Measurements from ENCODE around the gene OTOGL.
"Not testable (repeated sequence)": the region's sequence is repeated elsewhere in the genome, so short reads cannot be mapped to it uniquely, and the experiment has no call there.

DNA sequence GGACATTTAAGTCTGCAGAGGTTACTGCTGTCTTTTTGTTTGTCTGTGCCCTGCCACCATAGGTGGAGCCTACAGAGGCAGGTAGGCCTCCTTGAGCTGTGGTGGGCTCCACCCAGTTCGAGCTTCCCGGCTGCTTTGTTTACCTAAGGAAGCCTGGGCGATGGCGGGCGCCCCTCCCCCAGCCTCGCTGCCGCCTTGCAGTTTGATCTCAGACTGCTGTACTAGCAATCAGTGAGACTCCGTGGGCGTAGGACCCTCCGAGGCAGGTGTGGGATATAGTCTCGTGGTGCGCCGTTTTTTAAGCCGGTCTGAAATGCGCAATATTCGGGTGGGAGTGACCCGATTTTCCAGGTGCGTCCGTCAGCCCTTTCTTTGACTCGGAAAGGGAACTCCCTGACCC, 150.2 kb downstream of the OTOGL start:
- TF ChIP-seq, protein P1, sequence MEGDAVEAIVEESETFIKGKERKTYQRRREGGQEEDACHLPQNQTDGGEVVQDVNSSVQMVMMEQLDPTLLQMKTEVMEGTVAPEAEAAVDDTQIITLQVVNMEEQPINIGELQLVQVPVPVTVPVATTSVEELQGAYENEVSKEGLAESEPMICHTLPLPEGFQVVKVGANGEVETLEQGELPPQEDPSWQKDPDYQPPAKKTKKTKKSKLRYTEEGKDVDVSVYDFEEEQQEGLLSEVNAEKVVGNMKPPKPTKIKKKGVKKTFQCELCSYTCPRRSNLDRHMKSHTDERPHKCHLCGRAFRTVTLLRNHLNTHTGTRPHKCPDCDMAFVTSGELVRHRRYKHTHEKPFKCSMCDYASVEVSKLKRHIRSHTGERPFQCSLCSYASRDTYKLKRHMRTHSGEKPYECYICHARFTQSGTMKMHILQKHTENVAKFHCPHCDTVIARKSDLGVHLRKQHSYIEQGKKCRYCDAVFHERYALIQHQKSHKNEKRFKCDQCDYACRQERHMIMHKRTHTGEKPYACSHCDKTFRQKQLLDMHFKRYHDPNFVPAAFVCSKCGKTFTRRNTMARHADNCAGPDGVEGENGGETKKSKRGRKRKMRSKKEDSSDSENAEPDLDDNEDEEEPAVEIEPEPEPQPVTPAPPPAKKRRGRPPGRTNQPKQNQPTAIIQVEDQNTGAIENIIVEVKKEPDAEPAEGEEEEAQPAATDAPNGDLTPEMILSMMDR (IDR thresholded peaks at IDR 0.05; ENCODE audit: poor library complexity, severe bottlenecking): not testable (repeated sequence)
- TF ChIP-seq EZH2 (IDR thresholded peaks at IDR 0.05; ENCODE audit: borderline replicate concordance, insufficient read depth, low read length, poor library complexity, severe bottlenecking); EP300 (conservative IDR thresholded peaks at IDR 0.05; ENCODE audit: poor library complexity, severe bottlenecking); MXI1 (conservative IDR thresholded peaks at IDR 0.05; ENCODE audit: poor library complexity, severe bottlenecking); POLR2AphosphoS5 (IDR thresholded peaks at IDR 0.05); TAF1 (IDR thresholded peaks at IDR 0.05; ENCODE audit: low read depth): not testable (repeated sequence)

Data from neural cell (in vitro differentiated cells).